ENCODE data around the gene LAG3. TPM values are rescaled to one million over a fixed set of nuclear protein-coding genes. Genes with fewer than 3 reads are reported as not detected.

LAG3 gene
- polyA plus RNA-seq, 2 of the 4 experiments (the other 2 are of a cell fraction) = 0.66 to 1.7 TPM

DNA sequence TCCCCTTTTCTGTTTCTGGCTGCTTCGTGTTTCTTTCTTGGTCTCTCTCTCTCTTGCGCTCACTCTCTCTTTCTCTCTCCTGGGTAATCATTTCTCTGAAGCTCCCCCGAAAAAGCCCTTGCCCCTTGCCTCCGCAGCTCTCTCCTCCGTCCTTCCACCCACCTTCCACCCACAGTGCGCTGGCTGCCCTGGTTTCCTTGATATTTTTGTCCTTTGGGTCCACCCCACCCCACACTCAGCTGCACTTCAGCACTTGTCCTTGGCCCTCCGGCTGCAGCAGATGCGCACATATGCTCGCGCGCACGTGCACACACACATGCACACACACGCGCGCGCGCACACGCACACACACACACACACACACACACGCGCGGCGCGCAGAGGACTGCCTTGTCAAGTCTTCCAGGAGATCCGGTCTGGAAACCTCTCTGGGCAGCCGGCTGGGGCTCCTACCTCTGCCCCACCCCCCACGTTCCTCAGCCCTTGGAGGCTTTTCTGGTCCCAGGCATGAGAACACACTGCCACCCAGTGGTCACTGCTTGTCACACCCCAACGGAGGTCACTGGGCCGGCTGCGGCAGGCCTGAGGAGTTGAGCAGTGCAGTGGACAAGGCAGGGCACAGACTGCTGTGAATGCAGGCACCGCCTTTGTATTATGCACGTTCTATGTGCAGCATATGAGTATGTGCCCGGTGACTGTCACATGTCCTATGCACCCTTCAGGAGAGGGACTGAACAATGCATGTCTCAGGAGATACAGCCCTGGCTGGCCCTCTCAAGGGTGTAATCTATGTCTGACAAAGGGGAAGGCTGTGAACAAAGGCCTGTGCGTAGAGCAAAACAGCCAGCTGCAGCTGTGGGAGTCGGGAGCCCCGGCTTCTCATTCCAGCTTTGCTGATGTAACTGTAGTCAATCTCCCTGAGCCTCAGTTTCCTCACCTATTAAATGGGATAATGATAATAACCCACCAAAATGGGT is 6.5 kb downstream of the LAG3 start (continued):
- TF ChIP-seq HMGXB4 (CRISPR knock-in tag; IDR thresholded peaks at IDR 0.05; ENCODE audit: borderline replicate concordance) = 0 out of 2 replicates have a peak, but pooled peaks have one; percentile 56
- TF ChIP-seq CBX2 (IDR thresholded peaks at IDR 0.05; ENCODE audit: borderline replicate concordance, low read depth) = no peak
- TF ChIP-seq ESRRA (IDR thresholded peaks at IDR 0.05; ENCODE audit: borderline replicate concordance, low read length) = no peak
- no peak for TF ChIP-seq PHF8 (IDR thresholded peaks at IDR 0.05; ENCODE audit: borderline replicate concordance, low read depth)
- TF ChIP-seq RCOR1 (IDR thresholded peaks at IDR 0.05; ENCODE audit: low read depth, low read length) = no peak
- TF ChIP-seq POLR2A (IDR thresholded peaks at IDR 0.05; ENCODE audit: low read length) = no peak
- TF ChIP-seq ZC3H11A (IDR thresholded peaks at IDR 0.05) = no peak
- no peak for TF ChIP-seq RFX5 (IDR thresholded peaks at IDR 0.05)
- TF ChIP-seq E2F6 (IDR thresholded peaks at IDR 0.05; ENCODE audit: borderline replicate concordance, low read depth) = no peak
- no peak for TF ChIP-seq KDM5A (IDR thresholded peaks at IDR 0.05)
- no peak for TF ChIP-seq ATOH8 (CRISPR knock-in tag; IDR thresholded peaks at IDR 0.05; ENCODE audit: low read depth)
- no peak; a peak in 1 of 5 replicates for TF ChIP-seq JUN (IDR thresholded peaks at IDR 0.05)
- TF ChIP-seq EP300 (IDR thresholded peaks at IDR 0.05) = no peak
- no peak for TF ChIP-seq JUNB (IDR thresholded peaks at IDR 0.05)
- TF ChIP-seq HOXB13 (CRISPR knock-in tag; IDR thresholded peaks at IDR 0.05; ENCODE audit: low read depth) = no peak
- TF ChIP-seq FOXS1 (CRISPR knock-in tag; IDR thresholded peaks at IDR 0.05) = no peak
- TF ChIP-seq HDAC2 (IDR thresholded peaks at IDR 0.05) = no peak
- TF ChIP-seq FOSB (CRISPR knock-in tag; IDR thresholded peaks at IDR 0.05) = no peak
- no peak for TF ChIP-seq KDM1A (IDR thresholded peaks at IDR 0.05; ENCODE audit: low read depth)
- peak; percentile 65; the same call in 1 of the 2 replicates for TF ChIP-seq MAZ (IDR thresholded peaks at IDR 0.05; ENCODE audit: borderline replicate concordance, low read depth, low read length)
- no peak for TF ChIP-seq REST (IDR thresholded peaks at IDR 0.05)
- TF ChIP-seq RNF2 (IDR thresholded peaks at IDR 0.05; ENCODE audit: borderline replicate concordance, low read depth) = no peak
- TF ChIP-seq RAD21 (conservative IDR thresholded peaks at IDR 0.05 in 1 of 2, IDR thresholded peaks at IDR 0.05 in 1 of 2) = peak; percentile 98 to 99
- TF ChIP-seq MYC (IDR thresholded peaks at IDR 0.05; ENCODE audit: borderline replicate concordance, low read length) = peak; percentile 33; the same call in 1 of the 2 replicates
